Activated CD8-positive, alpha-beta T cell treated with anti-CD3 and anti-CD28 coated beads, Interleukin-2, amount 10 ng/mL, durations not matched to agents 7 days and 5 days (primary cell): ENCODE data around the gene AKAP9. TPM values are rescaled to one million over a fixed set of nuclear protein-coding genes. Genes with fewer than 3 reads are reported as not detected.
"Not testable (repeated sequence)": the region's sequence is repeated elsewhere in the genome, so short reads cannot be mapped to it uniquely, and the experiment has no call there.

Experiments
- ATAC-seq: fragments of 150-1000 bp; cut with Tn5 transposase; one replicate; pipeline ENCODE4 v1.10.0; 2021; ENCODE audit warnings: moderate library complexity
- CTCF ChIA-PET: fragments of 350-600 bp; sonication (Branson Sonifier 250); formaldehyde crosslinking; loops from one replicate; lab custom pipeline; 2021; ENCODE audit warnings: antibody characterized with exemption; lab: Charles Lee
- POLR2A ChIA-PET: fragments of 350-600 bp; sonication (Branson Sonifier 250); formaldehyde crosslinking; loops from one replicate; lab custom pipeline; 2021; ENCODE audit warnings: antibody characterized with exemption; lab: Charles Lee
- DNase-seq: peaks from one replicate; pipeline ENCODE4 v3.0.0-alpha.2; 2020
- H3K27ac Mint-ChIP-seq: one replicate; pipeline ENCODE4 v1.8.0; 2021; ENCODE audit warnings: mild to moderate bottlenecking, mixed read lengths
- H3K27me3 Mint-ChIP-seq: one replicate; pipeline ENCODE4 v1.8.0; 2021; ENCODE audit warnings: low read depth, mixed read lengths
- H3K36me3 Mint-ChIP-seq: one replicate; pipeline ENCODE4 v1.8.0; 2021; ENCODE audit warnings: low read depth, mixed read lengths
- H3K4me1 Mint-ChIP-seq: one replicate; pipeline ENCODE4 v1.8.0; 2021; ENCODE audit warnings: low read depth, mixed read lengths
- H3K4me3 Mint-ChIP-seq: one replicate; pipeline ENCODE4 v1.8.0; 2021; ENCODE audit warnings: mild to moderate bottlenecking, mixed read lengths
- H3K9me3 Mint-ChIP-seq: one replicate; pipeline ENCODE4 v1.8.0; 2022; ENCODE audit warnings: mixed read lengths; ENCODE audit not compliant: insufficient read depth
- total RNA-seq, 2 experiments: library from RNA; stranded (reverse); gene quantifications; one replicate each; pipeline ENCODE4 v1.2.3, GENCODE V29; 2021

AKAP9 gene
- total RNA-seq, 2 experiments from 2014 or later, result 32.7 to 41.5 TPM

- ATAC-seq, result no peak
- Mint-ChIP-seq H3K36me3 (no peaks in the 10 kb centered on the region), H3K4me1 (peaks cover 18% of the 10 kb centered on the region), H3K9me3 (no peaks in the 10 kb centered on the region), H3K27me3 (peaks cover 3% of the 10 kb centered on the region), H3K4me3 (no peak overlapping the region), H3K27ac (no peak overlapping the region)
- POLR2A ChIA-PET, result no interaction called here
- CTCF ChIA-PET, result interaction anchor here (1.4 to 3.1 kb wide), 2 partner anchors 28 to 33 kb away, joined by 3 to 15 read pairs; partner anchors contain the start of gene MTERF1
- no peak for DNase-seq
Measured at GRCh38 chr7:91913612-91914011, 27.1 kb upstream of the AKAP9 start.

GRCh38 chr7:91915401-91916050 lies 25.1 kb upstream of the AKAP9 start:
- ChIA-PET POLR2A (interaction anchor here (1.1 kb wide), 1 partner anchor 25 kb away, joined by 6 read pairs; the partner anchor contains the start of gene AKAP9), CTCF (interaction anchor here (1.0 to 1.1 kb wide), 2 partner anchors 18 to 122 kb away, joined by 3 read pairs; no protein-coding TSS in a partner anchor)
- ATAC-seq (no peak), DNase-seq (no peak)
- no peak overlapping the region for H3K27ac Mint-ChIP-seq
- peaks cover 3% of the 10 kb centered on the region for H3K27me3 Mint-ChIP-seq
- peaks cover 18% of the 10 kb centered on the region for H3K4me1 Mint-ChIP-seq
- no peaks in the 10 kb centered on the region for H3K36me3 Mint-ChIP-seq
- no peaks in the 10 kb centered on the region for H3K9me3 Mint-ChIP-seq
- H3K4me3 Mint-ChIP-seq, result no peak overlapping the region

- ChIA-PET CTCF (no interaction called here), POLR2A (no interaction called here)
- H3K4me3 Mint-ChIP-seq, result no peak overlapping the region
- peaks cover 3% of the 10 kb centered on the region for H3K27me3 Mint-ChIP-seq
- no peak overlapping the region for H3K27ac Mint-ChIP-seq
- no peaks in the 10 kb centered on the region for H3K9me3 Mint-ChIP-seq
- H3K36me3 Mint-ChIP-seq, result no peaks in the 10 kb centered on the region
- DNase-seq, result no peak
- H3K4me1 Mint-ChIP-seq, result peaks cover 18% of the 10 kb centered on the region
- ATAC-seq, result no peak
Measured at GRCh38 chr7:91916051-91916440, 24.6 kb upstream of the AKAP9 start.

- ChIA-PET CTCF (no interaction called here), POLR2A (interaction anchor here (0.6 kb wide), 1 partner anchor 814 kb away, joined by 3 read pairs; no protein-coding TSS in a partner anchor)
- Mint-ChIP-seq H3K4me3 (no peak overlapping the region), H3K4me1 (peaks cover 18% of the 10 kb centered on the region), H3K27me3 (peaks cover 3% of the 10 kb centered on the region), H3K27ac (no peak overlapping the region), H3K36me3 (no peaks in the 10 kb centered on the region), H3K9me3 (no peaks in the 10 kb centered on the region)
- ATAC-seq, result no peak
- DNase-seq, result no peak
Measured at GRCh38 chr7:91918356-91918755, 22.3 kb upstream of the AKAP9 start.

- CTCF ChIA-PET, result no interaction called here
- Mint-ChIP-seq H3K27ac (no peak overlapping the region), H3K4me1 (no peaks in the 10 kb centered on the region), H3K9me3 (no peaks in the 10 kb centered on the region), H3K4me3 (no peak overlapping the region), H3K36me3 (no peaks in the 10 kb centered on the region), H3K27me3 (peaks cover 13% of the 10 kb centered on the region)
- ATAC-seq (no peak), DNase-seq (no peak)
- POLR2A ChIA-PET, result no interaction called here
Measured at GRCh38 chr7:91922857-91923256, 17.8 kb upstream of the AKAP9 start.

GRCh38 chr7:91927912-91928311 lies 12.8 kb upstream of the AKAP9 start:
- Mint-ChIP-seq H3K27me3 (peaks cover 10% of the 10 kb centered on the region), H3K9me3 (no peaks in the 10 kb centered on the region), H3K36me3 (no peaks in the 10 kb centered on the region), H3K27ac (no peak overlapping the region), H3K4me1 (peaks cover 5% of the 10 kb centered on the region), H3K4me3 (no peak overlapping the region)
- ChIA-PET CTCF (interaction anchor here (1.5 kb wide), 1 partner anchor 12 kb away, joined by 4 read pairs; no protein-coding TSS in a partner anchor), POLR2A (no interaction called here)
- ATAC-seq, result no peak
- DNase-seq, result no peak

- peaks cover 5% of the 10 kb centered on the region for H3K4me1 Mint-ChIP-seq
- peaks cover 10% of the 10 kb centered on the region for H3K27me3 Mint-ChIP-seq
- ChIA-PET CTCF (no interaction called here), POLR2A (no interaction called here)
- ATAC-seq, result peak; percentile 53
- DNase-seq, result no peak
- no peaks in the 10 kb centered on the region for H3K9me3 Mint-ChIP-seq
- no peak overlapping the region for H3K4me3 Mint-ChIP-seq
- no peaks in the 10 kb centered on the region for H3K36me3 Mint-ChIP-seq
- no peak overlapping the region for H3K27ac Mint-ChIP-seq
Measured at GRCh38 chr7:91929463-91929862, 11.2 kb upstream of the AKAP9 start.

- Mint-ChIP-seq H3K9me3 (no peaks in the 10 kb centered on the region), H3K4me1 (peaks cover 22% of the 10 kb centered on the region), H3K36me3 (peaks cover 3% of the 10 kb centered on the region), H3K27ac (peak overlapping the region; percentile 95), H3K4me3 (peak overlapping the region; percentile 86), H3K27me3 (no peaks in the 10 kb centered on the region)
- ChIA-PET POLR2A (interaction anchor here (0.8 to 3.3 kb wide), 7 partner anchors 9 to 589 kb away, joined by 3 to 14 read pairs (median 4); partner anchors contain the start of genes CYP51A1, PEX1 and RBM48), CTCF (interaction anchor here (0.6 to 4.0 kb wide), 11 partner anchors 8 to 507 kb away, joined by 3 to 39 read pairs (median 4); partner anchors contain the start of genes GATAD1 and MTERF1)
- ATAC-seq (peak; percentile 15), DNase-seq (peak; percentile 46)
Measured at GRCh38 chr7:91940171-91940570, 491 bp upstream of the AKAP9 start.

GRCh38 chr7:91941450-91941849 lies 788 bp downstream of the AKAP9 start:
- peak; percentile 28 for ATAC-seq
- Mint-ChIP-seq H3K4me3 (peak overlapping the region; percentile 86), H3K4me1 (peaks cover 24% of the 10 kb centered on the region), H3K36me3 (peaks cover 4% of the 10 kb centered on the region), H3K27ac (peak overlapping the region; percentile 95), H3K27me3 (no peaks in the 10 kb centered on the region), H3K9me3 (no peaks in the 10 kb centered on the region)
- ChIA-PET CTCF (interaction anchor here (0.8 to 4.0 kb wide), 6 partner anchors 11 to 506 kb away, joined by 3 to 39 read pairs (median 3); partner anchors contain the start of genes GATAD1 and MTERF1), POLR2A (interaction anchor here (1.0 to 3.3 kb wide), 6 partner anchors 8 to 506 kb away, joined by 3 to 14 read pairs (median 4); partner anchors contain the start of genes ANKIB1, CYP51A1, GATAD1 and KRIT1)
- peak; percentile 54 for DNase-seq

- Mint-ChIP-seq H3K4me1 (peaks cover 25% of the 10 kb centered on the region), H3K27ac (no peak overlapping the region), H3K9me3 (no peaks in the 10 kb centered on the region), H3K36me3 (peaks cover 8% of the 10 kb centered on the region), H3K27me3 (no peaks in the 10 kb centered on the region), H3K4me3 (peak overlapping the region; percentile 86)
- DNase-seq, result no peak
- CTCF ChIA-PET, result interaction anchor here (1.2 to 4.0 kb wide), 3 partner anchors 11 to 62 kb away, joined by 3 to 39 read pairs (median 15); partner anchors contain the start of gene MTERF1
- POLR2A ChIA-PET, result interaction anchor here (1.8 to 3.3 kb wide), 2 partner anchors 62 to 192 kb away, joined by 13 to 14 read pairs; partner anchors contain the start of genes CYP51A1 and MTERF1
- ATAC-seq, result no peak
Measured at GRCh38 chr7:91942312-91942711, 1.6 kb downstream of the AKAP9 start.

- H3K4me3 Mint-ChIP-seq, DNase-seq, H3K9me3 Mint-ChIP-seq, H3K27ac Mint-ChIP-seq, POLR2A ChIA-PET, H3K27me3 Mint-ChIP-seq, ATAC-seq: not testable (repeated sequence)
- Mint-ChIP-seq H3K4me1 (peaks cover 25% of the 10 kb centered on the region), H3K36me3 (peaks cover 14% of the 10 kb centered on the region)
- CTCF ChIA-PET, result interaction anchor here (1.2 to 1.6 kb wide), 2 partner anchors 19 to 65 kb away, joined by 3 to 5 read pairs; no protein-coding TSS in a partner anchor
Measured at GRCh38 chr7:91944970-91945369, 4.3 kb downstream of the AKAP9 start.
